SJCRH30 (cell line): ENCODE measurements around the gene OLFM4. TPM values are rescaled to one million over a fixed set of nuclear protein-coding genes. Genes with fewer than 3 reads are reported as not detected.
"Not testable (repeated sequence)": the region's sequence is repeated elsewhere in the genome, so short reads cannot be mapped to it uniquely, and the experiment has no call there.

Experiments
- DNase-seq, 2 experiments: peaks; one replicate each; pipeline ENCODE4 v3.0.0-alpha.2; 2015 to 2020
- H3K27ac ChIP-seq: fragments of 250-450 bp; sonication (Bioruptor Pico); 2 replicates; pipeline ENCODE4 v1.5.1; 2020; ENCODE audit warnings: mild to moderate bottlenecking, moderate library complexity
- H3K27me3 ChIP-seq: fragments of 250-450 bp; sonication (Bioruptor Pico); 2 replicates; pipeline ENCODE4 v1.5.1; 2020; ENCODE audit warnings: mild to moderate bottlenecking, moderate library complexity
- H3K36me3 ChIP-seq: fragments of 250-450 bp; sonication (Bioruptor Pico); 2 replicates; pipeline ENCODE4 v1.5.1; 2020; ENCODE audit warnings: mild to moderate bottlenecking, moderate library complexity
- H3K4me1 ChIP-seq: fragments of 250-450 bp; sonication (Bioruptor Pico); 2 replicates; pipeline ENCODE4 v1.5.1; 2020; ENCODE audit warnings: mild to moderate bottlenecking, moderate library complexity
- H3K4me3 ChIP-seq: fragments of 250-450 bp; sonication (Bioruptor Pico); 2 replicates; pipeline ENCODE4 v1.5.1; 2020; ENCODE audit warnings: mild to moderate bottlenecking, moderate library complexity
- H3K9me3 ChIP-seq: fragments of 250-450 bp; sonication (Bioruptor Pico); replicated peaks from 2 replicates; pipeline ENCODE4 v1.5.1; 2020; ENCODE audit warnings: mild to moderate bottlenecking, moderate library complexity
- total RNA-seq: library from RNA; depleted of rRNA; stranded (reverse); fragments of >200 nt; shearing (Covaris generic); gene quantifications from 2 replicates; pipeline ENCODE4 v1.2.3, GENCODE V29; 2014

OLFM4 gene
- total RNA-seq, 1 experiment from 2014 or later, result 1.1 TPM

DNA sequence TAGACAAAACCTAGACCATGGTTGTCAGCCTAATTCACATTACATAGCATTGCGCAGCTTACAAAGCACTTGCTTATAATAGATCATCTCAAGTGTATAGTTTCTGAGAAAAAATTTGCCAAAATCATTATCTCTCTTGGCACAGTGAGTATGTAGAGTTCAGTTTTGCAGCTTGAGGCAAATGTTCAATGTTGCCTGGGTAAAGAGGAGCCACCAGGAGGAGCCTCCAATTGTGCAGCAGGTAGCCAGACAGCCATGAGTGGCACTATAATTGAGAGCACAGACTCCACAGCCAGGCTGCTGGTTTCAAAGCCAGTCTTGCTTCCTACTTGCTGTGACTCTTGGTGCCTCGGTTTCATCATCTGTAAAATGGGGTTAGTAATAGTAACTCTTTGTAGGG, 24.0 kb upstream of the OLFM4 start:
- Histone ChIP-seq H3K4me3 (no peak overlapping the region), H3K27ac (no peak overlapping the region)
- peak in 1 of 2 experiments; percentile 8 for DNase-seq

DNA sequence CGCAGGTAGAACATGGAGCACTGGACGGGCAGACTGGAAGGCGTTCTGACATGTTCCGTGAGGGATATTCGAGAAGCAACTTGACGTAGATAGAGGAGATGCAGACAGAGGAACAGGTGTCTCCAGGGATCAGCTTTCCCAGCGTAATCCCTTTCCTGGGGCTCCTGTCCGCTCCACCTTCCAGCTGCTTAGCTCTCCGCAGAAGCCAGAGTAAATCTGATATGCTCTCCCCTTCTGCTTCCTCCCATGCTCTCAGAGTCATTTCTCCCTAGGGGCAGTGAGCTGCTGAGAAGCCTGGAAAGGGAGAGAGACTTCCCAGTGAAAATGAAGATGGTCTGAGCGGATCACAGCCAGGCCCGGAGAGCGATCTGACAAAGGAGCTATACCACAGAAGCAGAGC, 23.0 kb upstream of the OLFM4 start:
- H3K27ac ChIP-seq, result 0 out of 2 replicates have a peak overlapping the region, but pooled peaks have one; percentile 2

More for the DNA sequence above, 24.0 kb upstream of the OLFM4 start:
- peaks cover 3% of the 10 kb centered on the region; the same call in 1 of the 2 replicates for H3K4me1 ChIP-seq
- peaks cover 3% of the 10 kb centered on the region; the same call in 1 of the 2 replicates for H3K9me3 ChIP-seq
- H3K36me3 ChIP-seq, result no peaks in the 10 kb centered on the region
- no peaks in the 10 kb centered on the region for H3K27me3 ChIP-seq

GRCh38 chr13:53007872-53008271, 20.7 kb upstream of the OLFM4 start:
- Histone ChIP-seq H3K9me3 (no peaks in the 10 kb centered on the region), H3K27ac (no peak overlapping the region), H3K4me1 (peaks cover 3% of the 10 kb centered on the region; the same call in 1 of the 2 replicates), H3K27me3 (no peaks in the 10 kb centered on the region), H3K36me3 (no peaks in the 10 kb centered on the region), H3K4me3 (no peak overlapping the region)
- DNase-seq, result peak in 1 of 2 experiments; percentile 41

More for the DNA sequence above, 23.0 kb upstream of the OLFM4 start:
- Histone ChIP-seq H3K9me3 (no peaks in the 10 kb centered on the region), H3K4me3 (peak overlapping the region; percentile 37), H3K4me1 (peaks cover 3% of the 10 kb centered on the region; the same call in 1 of the 2 replicates), H3K27me3 (no peaks in the 10 kb centered on the region), H3K36me3 (no peaks in the 10 kb centered on the region)
- peak; percentile 82 to 94 for DNase-seq

GRCh38 chr13:53010374-53011105, 18.1 kb upstream of the OLFM4 start:
- DNase-seq, result peak in 1 of 2 experiments; percentile 23
- no peaks in the 10 kb centered on the region for H3K27me3 ChIP-seq

DNA sequence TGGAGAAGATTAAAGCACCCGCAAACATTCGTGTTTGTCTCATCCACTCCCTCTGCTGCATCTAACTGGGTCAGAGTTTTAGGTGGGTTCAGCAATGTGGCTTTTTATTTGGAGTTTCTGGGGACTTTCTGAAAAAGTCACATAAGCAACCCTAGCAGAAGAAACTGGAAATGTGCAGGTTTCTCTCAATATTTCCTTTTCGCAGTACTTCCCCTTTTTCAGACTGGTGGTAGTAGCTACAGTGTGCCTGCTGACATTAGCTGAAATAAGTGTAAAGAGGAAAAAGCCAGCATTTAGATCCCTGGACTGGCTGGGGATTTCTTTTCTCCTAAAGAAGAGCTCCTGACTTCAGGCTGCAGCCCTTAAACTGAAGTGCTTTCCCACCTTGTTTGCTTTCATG, 15.9 kb upstream of the OLFM4 start:
- no peak for DNase-seq
- no peaks in the 10 kb centered on the region for H3K27me3 ChIP-seq
- H3K4me3 ChIP-seq, result no peak overlapping the region
- H3K4me1 ChIP-seq, result no peaks in the 10 kb centered on the region
- no peaks in the 10 kb centered on the region for H3K36me3 ChIP-seq
- H3K27ac ChIP-seq, result no peak overlapping the region
- no peaks in the 10 kb centered on the region for H3K9me3 ChIP-seq

More at GRCh38 chr13:53010374-53011105, 18.1 kb upstream of the OLFM4 start:
- H3K4me3 ChIP-seq, result no peak overlapping the region
- H3K4me1 ChIP-seq, result no peaks in the 10 kb centered on the region; the same call in 1 of the 2 replicates
- no peaks in the 10 kb centered on the region for H3K9me3 ChIP-seq
- H3K27ac ChIP-seq, result no peak overlapping the region
- no peaks in the 10 kb centered on the region for H3K36me3 ChIP-seq

- no peak for DNase-seq
- Histone ChIP-seq H3K4me1 (no peaks in the 10 kb centered on the region), H3K36me3 (no peaks in the 10 kb centered on the region), H3K4me3 (no peak overlapping the region), H3K27me3 (no peaks in the 10 kb centered on the region), H3K9me3 (no peaks in the 10 kb centered on the region), H3K27ac (no peak overlapping the region)
These were observed 15.5 kb upstream of the OLFM4 start for GRCh38 chr13:53013113-53013512.

GRCh38 chr13:53014018-53014417, 14.6 kb upstream of the OLFM4 start:
- not testable (repeated sequence) for H3K4me1 ChIP-seq, H3K9me3 ChIP-seq, H3K27me3 ChIP-seq, H3K36me3 ChIP-seq, H3K27ac ChIP-seq, DNase-seq, H3K4me3 ChIP-seq

DNA sequence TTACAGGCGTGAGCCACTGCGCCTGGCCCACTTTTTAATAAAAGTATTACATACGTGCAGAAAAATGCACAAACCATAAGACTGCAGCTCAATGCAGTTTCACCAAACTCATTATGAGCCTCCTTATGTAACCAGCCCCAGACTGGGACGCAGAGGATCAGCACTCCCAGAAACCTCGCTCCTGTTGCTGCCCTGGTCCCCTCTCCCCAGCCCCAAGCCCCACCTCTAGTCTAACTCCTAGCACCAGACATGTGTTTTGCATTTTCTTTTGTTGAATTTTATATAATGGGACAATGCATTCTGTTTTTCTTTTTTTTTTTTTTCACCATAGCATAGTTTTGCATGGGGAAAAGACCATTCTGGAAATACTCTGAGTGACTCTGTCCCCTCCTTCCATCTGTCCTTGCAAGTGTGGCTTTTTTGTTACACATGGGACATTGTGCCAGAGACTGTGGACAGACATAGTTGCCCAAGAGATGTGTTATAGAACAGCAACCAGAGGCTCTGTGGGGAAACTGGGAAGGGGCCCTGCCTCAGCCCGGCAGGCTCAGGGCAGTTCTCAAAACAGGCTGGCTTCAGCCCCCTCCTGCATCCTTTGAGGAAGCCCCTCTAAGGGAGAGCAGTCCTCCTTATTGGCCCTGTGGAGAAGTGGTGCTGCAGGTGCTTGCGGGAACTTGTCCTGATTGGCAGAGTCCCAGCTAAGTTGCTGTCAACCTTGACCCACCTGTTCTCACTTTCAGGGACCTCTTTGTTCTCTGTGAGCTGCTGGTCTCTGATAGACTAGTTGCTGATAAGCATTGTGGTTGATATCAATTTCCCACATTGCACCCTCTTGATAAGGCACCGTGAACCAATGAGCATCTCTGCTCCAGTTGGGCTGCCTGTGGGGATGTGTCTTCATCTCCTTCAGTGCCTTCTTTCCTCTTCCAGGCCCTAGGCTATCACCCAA, 13.8 kb upstream of the OLFM4 start:
- no peak overlapping the region for H3K27ac ChIP-seq
- H3K9me3 ChIP-seq, result no peaks in the 10 kb centered on the region
- no peak for DNase-seq

DNA sequence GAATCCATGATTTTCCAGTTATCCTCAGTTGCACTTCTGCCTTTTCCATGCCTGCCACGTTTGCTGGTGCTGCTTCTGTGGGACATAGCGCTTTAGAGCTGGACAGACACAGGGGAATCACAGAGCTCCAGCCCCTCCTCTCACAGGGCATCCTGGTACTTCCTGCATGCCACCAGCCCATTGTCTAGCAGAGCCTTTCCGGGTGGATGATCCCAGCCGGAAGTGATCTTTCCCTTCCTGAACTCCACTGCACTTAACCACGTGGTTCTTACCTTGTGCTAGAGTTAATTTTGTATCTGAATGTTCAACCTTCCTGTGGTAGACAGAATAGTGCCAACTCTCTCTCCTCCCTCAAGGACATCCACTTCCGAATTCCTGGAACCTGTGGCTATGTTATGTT, 12.6 kb upstream of the OLFM4 start:
- Histone ChIP-seq H3K4me1 (no peaks in the 10 kb centered on the region), H3K4me3 (no peak overlapping the region), H3K27me3 (no peaks in the 10 kb centered on the region), H3K9me3 (no peaks in the 10 kb centered on the region), H3K36me3 (no peaks in the 10 kb centered on the region), H3K27ac (no peak overlapping the region)
- no peak for DNase-seq

More for the DNA sequence above, 13.8 kb upstream of the OLFM4 start:
- H3K4me3 ChIP-seq, result no peak overlapping the region
- no peaks in the 10 kb centered on the region for H3K27me3 ChIP-seq
- no peaks in the 10 kb centered on the region for H3K4me1 ChIP-seq
- no peaks in the 10 kb centered on the region for H3K36me3 ChIP-seq

- Histone ChIP-seq H3K9me3 (no peaks in the 10 kb centered on the region), H3K36me3 (no peaks in the 10 kb centered on the region), H3K27ac (no peak overlapping the region), H3K4me3 (no peak overlapping the region), H3K4me1 (no peaks in the 10 kb centered on the region), H3K27me3 (no peaks in the 10 kb centered on the region)
- no peak for DNase-seq
These were observed 11.1 kb upstream of the OLFM4 start for GRCh38 chr13:53017433-53017970.

GRCh38 chr13:53018690-53019647, 9.6 kb upstream of the OLFM4 start:
- Histone ChIP-seq H3K4me3 (no peak overlapping the region), H3K9me3 (no peaks in the 10 kb centered on the region), H3K36me3 (no peaks in the 10 kb centered on the region), H3K4me1 (no peaks in the 10 kb centered on the region), H3K27me3 (no peaks in the 10 kb centered on the region), H3K27ac (no peak overlapping the region)
- DNase-seq, result no peak

GRCh38 chr13:53020764-53021335, 7.8 kb upstream of the OLFM4 start:
- Histone ChIP-seq H3K9me3 (no peaks in the 10 kb centered on the region), H3K36me3 (no peaks in the 10 kb centered on the region), H3K27me3 (no peaks in the 10 kb centered on the region), H3K27ac (no peak overlapping the region), H3K4me3 (no peak overlapping the region), H3K4me1 (no peaks in the 10 kb centered on the region)
- DNase-seq, result no peak

DNA sequence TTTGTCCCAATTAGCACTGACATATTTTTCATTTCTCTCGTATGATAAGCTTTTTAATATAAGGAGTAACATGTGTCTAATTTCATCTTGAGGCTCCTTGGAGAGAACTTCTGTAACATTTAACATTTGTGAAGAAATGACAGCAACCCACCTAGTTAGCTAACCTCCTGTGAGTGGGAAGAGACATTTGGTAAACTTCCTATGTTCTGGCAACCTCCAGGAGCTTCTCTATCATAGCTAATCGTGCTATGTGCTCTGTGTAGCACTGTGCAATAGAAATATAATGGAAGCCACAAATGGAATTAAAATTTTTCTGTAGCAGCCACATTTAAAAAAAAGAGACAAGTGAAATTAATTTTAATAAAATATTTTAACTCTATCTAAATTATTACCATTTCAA, 5.4 kb upstream of the OLFM4 start:
- Histone ChIP-seq H3K36me3 (no peaks in the 10 kb centered on the region), H3K27ac (no peak overlapping the region), H3K9me3 (no peaks in the 10 kb centered on the region), H3K27me3 (no peaks in the 10 kb centered on the region), H3K4me1 (no peaks in the 10 kb centered on the region), H3K4me3 (no peak overlapping the region)
- DNase-seq, result no peak

GRCh38 chr13:53028063-53028462, 550 bp upstream of the OLFM4 start:
- H3K27ac ChIP-seq, result no peak overlapping the region
- no peak for DNase-seq
- H3K27me3 ChIP-seq, result no peaks in the 10 kb centered on the region
- no peaks in the 10 kb centered on the region for H3K9me3 ChIP-seq
- H3K4me3 ChIP-seq, result no peak overlapping the region
- no peaks in the 10 kb centered on the region for H3K36me3 ChIP-seq
- no peaks in the 10 kb centered on the region for H3K4me1 ChIP-seq
